ENCODE results near the gene RNF2.

DNA sequence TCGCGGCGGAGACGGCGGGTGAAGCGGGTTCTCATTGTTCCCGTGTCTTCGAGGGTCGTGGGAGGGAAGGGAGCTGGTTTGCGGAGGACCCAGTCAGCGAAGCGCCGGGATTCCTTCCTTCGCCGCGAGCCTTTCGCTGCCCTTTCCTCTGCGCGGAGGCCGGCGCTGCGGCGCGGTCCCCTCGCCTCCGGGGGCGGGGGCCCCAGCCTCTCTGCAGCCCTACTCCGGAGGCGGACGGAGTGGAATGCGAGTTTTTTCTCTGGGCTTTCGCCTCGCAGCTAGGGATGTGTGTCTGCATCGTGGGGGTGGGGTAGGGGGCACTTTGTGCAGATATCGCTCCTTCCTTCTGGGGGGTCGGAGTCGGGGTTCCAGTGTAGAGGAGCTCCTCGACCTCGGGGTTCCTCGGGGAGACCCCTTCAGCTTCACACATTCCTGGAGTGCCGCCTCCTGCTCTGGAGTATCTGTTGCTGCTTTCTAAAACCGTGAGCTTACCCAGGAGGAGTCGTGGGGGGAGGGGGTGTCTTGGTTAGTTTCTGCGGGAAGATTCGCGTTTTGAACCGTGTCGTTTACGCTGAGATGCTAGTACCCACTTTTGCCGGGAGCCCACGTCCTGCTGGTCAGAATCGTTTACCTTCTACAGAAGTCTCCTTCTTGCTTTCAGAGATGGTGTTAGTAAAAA is 595 bp downstream of the RNF2 start:
- TF ChIP-seq EZH2 (IDR thresholded peaks at IDR 0.05; ENCODE audit: borderline replicate concordance, low read length) = no peak
- TF ChIP-seq, protein P1, sequence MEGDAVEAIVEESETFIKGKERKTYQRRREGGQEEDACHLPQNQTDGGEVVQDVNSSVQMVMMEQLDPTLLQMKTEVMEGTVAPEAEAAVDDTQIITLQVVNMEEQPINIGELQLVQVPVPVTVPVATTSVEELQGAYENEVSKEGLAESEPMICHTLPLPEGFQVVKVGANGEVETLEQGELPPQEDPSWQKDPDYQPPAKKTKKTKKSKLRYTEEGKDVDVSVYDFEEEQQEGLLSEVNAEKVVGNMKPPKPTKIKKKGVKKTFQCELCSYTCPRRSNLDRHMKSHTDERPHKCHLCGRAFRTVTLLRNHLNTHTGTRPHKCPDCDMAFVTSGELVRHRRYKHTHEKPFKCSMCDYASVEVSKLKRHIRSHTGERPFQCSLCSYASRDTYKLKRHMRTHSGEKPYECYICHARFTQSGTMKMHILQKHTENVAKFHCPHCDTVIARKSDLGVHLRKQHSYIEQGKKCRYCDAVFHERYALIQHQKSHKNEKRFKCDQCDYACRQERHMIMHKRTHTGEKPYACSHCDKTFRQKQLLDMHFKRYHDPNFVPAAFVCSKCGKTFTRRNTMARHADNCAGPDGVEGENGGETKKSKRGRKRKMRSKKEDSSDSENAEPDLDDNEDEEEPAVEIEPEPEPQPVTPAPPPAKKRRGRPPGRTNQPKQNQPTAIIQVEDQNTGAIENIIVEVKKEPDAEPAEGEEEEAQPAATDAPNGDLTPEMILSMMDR (IDR thresholded peaks at IDR 0.05; ENCODE audit: low read length) = no peak

All from OCI-LY1 (cell line).